Thoracic aorta endothelial cell (primary cell): ENCODE data around the gene PPWD1. TPM values are rescaled to one million over a fixed set of nuclear protein-coding genes. Genes with fewer than 3 reads are reported as not detected.

Source experiments
- small RNA-seq: library from RNA; depleted of rRNA; stranded (forward); fragments of <200 nt; gene quantifications from one replicate; pipeline ENCODE3, GENCODE V24; 2012
- total RNA-seq: library from RNA; depleted of rRNA; stranded (reverse); fragments of >200 nt; gene quantifications from 2 replicates; pipeline ENCODE4 v1.2.3, GENCODE V29; 2012

The PPWD1 gene
- total RNA-seq = 57.0 and 57.8 TPM in 2 replicates

DNA sequence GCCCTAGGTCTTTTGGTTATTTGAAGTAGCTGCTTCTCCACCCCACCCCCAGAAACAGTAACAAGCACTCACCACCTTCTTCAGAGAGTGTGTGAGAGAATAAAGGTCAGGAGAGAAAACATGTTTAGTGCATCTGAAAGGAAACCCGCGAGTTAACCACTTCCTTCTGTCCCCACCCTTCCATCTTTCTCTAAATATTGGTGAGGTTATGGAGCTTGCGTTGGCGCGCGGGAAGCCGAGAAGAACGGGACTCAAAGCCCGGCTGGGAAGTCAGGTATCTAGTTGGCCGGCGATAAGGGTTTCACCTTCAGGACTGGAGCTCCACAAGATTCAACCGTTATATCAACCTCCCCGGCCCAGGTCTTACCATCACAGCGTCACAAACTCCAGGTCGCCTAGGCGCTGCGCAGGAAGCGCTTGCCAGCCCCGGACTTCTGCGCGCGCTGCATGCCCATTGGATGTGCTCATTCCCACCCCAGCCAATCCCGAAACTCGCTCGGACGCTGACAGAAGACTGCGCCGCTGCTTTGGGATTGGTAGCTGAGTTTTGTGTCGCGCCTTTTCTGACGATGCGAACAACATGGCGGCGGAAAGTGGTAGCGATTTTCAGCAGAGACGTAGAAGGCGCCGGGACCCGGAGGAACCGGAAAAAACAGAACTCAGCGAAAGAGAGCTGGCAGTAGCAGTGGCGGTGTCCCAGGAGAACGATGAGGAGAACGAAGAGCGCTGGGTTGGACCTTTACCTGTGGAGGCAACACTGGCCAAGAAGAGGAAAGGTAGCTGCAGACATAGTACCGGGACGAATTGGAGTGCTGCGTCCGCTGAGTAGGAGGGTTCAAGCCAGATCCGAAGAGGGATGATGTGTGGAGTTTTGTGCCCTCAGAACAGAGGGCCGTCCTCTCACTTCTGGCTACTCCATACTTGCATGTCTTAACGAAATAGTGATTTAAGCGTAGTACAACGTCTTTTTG is at the start of gene PPWD1, which contains the start of gene CENPK:
Gene PPWD1 (plus strand): TSS at position 566 of the 971 bp plus-strand sequence. CDS start 15 bp downstream, at position 581.
Gene CENPK (minus strand): TSS at position 438 of the 971 bp plus-strand sequence. CDS start 8,261 bp downstream, outside the sequence.

DNA sequence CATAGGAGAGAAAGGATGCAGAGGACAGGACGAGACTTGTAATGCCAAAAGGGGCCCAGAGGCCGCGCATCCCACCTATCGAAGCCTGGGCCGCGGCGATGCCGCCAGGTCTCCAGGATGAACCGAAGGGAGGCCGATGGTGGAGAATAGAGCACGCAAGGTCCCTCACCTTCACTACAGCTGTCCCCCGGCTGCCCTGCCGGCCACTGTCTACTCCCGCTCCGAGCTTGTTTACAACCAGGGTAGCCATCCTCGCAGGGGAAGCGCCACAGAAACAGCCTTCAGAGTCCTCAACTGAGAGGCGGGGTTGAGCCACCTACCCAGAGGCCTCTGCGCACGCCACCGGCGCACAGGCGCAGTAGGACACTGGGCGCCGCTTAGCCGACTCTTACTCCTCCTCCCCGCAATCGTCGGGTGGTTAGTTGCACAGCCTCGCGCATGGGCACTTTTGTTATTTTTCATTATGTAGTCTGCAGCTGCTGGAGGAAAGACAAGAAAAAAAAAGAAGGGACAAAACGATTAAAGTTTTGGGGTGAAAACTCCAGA is 61.0 kb downstream of the PPWD1 start, which contains the start of gene TRIM23:
Gene TRIM23 (minus strand): TSS at position 309 of the 546 bp plus-strand sequence. CDS start 59 bp downstream, at position 250.

DNA sequence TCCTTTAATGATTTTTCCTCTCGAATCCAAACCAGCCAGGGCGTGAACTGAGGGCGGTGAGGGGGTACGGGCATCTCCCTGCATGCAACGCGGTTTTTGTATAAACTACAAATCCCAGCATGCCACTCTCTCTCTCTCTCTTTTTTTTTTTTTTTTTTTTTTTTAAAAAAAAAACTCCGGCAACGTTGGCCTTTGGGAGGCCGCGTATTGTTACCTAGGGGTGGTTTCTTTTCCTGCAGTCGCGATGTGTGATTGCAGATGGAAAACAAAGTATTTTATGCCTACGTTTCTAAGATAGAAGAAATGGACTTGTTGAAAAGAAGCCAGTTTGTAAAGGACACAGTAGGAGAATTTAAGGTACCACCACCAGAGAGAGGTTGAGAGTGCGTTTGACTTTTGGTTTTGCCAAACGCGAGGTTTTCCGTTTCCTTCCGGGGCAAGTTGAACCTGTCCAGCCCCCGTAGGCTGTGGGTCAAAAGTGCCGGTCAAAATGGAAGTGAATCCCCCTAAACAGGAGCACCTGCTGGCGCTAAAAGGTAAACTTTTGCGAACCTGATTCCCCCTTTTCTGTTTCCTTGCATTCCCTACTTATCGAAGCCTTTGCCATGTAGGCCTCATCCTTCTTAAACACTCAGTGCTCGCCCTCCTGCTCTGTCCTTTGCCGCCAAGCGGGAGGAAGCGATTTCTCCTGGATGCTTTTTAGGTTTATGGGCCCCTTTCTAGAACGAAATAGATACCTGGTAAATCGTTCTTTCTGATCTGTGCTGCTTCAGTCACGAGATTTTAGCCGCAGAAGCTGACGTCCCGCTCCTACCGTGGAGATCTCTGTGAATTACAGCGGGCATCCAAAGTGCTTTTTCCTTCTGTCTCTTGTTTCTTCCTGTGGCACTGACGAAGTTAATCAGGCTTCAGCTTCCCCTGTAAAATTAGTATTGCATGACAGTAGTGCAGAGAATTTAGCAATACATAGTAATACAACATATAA is 61.8 kb downstream of the PPWD1 start, which contains the start of the genes SHLD3 and TRAPPC13:
Gene SHLD3 (plus strand): TSS at position 457 of the 985 bp plus-strand sequence. CDS start 4,561 bp downstream, outside the sequence.
Gene TRAPPC13 (plus strand): TSS at position 457 of the 985 bp plus-strand sequence. CDS start 34 bp downstream, at position 491.

Small RNA genes within 50 kb of the gene (small RNA-seq; reads per million reads assigned to genes)
- gene RNU6-540P = not detected

Other genes starting within 250 kb of the PPWD1 start
- gene ADAMTS6, start 81.4 kb upstream of the PPWD1 start, total RNA-seq = 77.3 and 134 TPM in 2 replicates
- gene CENPK, start 128 bp upstream of the PPWD1 start, total RNA-seq = 61.2 and 88.7 TPM in 2 replicates
- 14.9 and 15.4 TPM in 2 replicates for gene TRIM23, start 61.0 kb downstream of the PPWD1 start, total RNA-seq
- 6.2 and 8.0 TPM in 2 replicates for gene SHLD3, start 61.7 kb downstream of the PPWD1 start, total RNA-seq
- 29.4 and 34.4 TPM in 2 replicates for gene TRAPPC13, start 61.7 kb downstream of the PPWD1 start, total RNA-seq
- 18.1 and 23.9 TPM in 2 replicates for gene SGTB, start 158.8 kb downstream of the PPWD1 start, total RNA-seq
- gene NLN, start 158.9 kb downstream of the PPWD1 start, total RNA-seq = 61.0 and 71.6 TPM in 2 replicates